ENCODE results near the gene NREP.

DNA sequence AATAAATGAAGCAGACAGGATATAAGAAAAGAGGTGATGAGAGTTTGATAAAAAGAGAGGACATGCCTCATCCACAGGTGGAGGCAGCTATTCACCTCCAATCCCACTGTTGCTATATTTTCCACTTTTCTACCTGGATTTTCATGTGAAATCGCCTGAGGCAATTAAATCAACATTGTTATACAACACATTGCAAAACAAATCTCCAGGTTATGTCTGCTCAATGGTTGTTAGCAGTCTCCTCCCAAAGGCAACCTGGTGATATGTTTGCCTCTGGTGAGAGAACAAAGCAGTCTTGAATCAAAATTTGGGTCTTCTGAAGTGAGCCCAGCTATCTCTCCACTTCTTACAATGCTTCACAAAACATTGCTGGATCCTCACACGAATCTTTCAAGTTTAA, 30.0 kb downstream of the NREP start:
- TF ChIP-seq, protein P1, sequence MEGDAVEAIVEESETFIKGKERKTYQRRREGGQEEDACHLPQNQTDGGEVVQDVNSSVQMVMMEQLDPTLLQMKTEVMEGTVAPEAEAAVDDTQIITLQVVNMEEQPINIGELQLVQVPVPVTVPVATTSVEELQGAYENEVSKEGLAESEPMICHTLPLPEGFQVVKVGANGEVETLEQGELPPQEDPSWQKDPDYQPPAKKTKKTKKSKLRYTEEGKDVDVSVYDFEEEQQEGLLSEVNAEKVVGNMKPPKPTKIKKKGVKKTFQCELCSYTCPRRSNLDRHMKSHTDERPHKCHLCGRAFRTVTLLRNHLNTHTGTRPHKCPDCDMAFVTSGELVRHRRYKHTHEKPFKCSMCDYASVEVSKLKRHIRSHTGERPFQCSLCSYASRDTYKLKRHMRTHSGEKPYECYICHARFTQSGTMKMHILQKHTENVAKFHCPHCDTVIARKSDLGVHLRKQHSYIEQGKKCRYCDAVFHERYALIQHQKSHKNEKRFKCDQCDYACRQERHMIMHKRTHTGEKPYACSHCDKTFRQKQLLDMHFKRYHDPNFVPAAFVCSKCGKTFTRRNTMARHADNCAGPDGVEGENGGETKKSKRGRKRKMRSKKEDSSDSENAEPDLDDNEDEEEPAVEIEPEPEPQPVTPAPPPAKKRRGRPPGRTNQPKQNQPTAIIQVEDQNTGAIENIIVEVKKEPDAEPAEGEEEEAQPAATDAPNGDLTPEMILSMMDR (IDR thresholded peaks at IDR 0.05; ENCODE audit: poor library complexity): no peak
- TF ChIP-seq EZH2 (IDR thresholded peaks at IDR 0.05; ENCODE audit: borderline replicate concordance): no peak
